Measurements from ENCODE around the gene TRABD2B.

DNA sequence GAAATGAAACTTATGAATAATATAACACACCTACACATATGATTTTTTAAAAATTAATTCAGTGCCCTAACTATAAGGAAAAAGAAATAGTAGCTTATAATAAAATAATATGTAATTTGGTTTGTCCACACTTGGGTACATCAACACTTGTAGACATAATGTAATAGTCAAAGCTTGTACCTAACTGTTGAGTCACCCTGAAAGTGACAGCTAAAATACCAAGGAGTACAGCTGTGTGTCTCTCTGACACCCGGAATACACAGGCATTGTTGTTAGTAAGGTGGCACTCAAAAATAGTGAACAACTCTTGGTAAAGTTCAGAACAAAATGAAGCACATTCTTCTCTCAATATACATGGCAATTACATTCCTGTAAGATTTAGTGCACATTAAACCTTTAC lies 243.4 kb downstream of the TRABD2B start:
- TF ChIP-seq, protein P1, sequence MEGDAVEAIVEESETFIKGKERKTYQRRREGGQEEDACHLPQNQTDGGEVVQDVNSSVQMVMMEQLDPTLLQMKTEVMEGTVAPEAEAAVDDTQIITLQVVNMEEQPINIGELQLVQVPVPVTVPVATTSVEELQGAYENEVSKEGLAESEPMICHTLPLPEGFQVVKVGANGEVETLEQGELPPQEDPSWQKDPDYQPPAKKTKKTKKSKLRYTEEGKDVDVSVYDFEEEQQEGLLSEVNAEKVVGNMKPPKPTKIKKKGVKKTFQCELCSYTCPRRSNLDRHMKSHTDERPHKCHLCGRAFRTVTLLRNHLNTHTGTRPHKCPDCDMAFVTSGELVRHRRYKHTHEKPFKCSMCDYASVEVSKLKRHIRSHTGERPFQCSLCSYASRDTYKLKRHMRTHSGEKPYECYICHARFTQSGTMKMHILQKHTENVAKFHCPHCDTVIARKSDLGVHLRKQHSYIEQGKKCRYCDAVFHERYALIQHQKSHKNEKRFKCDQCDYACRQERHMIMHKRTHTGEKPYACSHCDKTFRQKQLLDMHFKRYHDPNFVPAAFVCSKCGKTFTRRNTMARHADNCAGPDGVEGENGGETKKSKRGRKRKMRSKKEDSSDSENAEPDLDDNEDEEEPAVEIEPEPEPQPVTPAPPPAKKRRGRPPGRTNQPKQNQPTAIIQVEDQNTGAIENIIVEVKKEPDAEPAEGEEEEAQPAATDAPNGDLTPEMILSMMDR (IDR thresholded peaks at IDR 0.05), result no peak
- TF ChIP-seq POLR2A (IDR thresholded peaks at IDR 0.05), result no peak
